Mesenchymal stem cell (in vitro differentiated cells and primary cell): ENCODE data around the gene E2F6. TPM values are rescaled to one million over a fixed set of nuclear protein-coding genes. Genes with fewer than 3 reads are reported as not detected.
A peak's percentile ranks its signal among the peaks of the same experiment; 100 is the strongest.

Experiments used
- DNase-seq: peaks from one replicate; pipeline ENCODE4 v3.0.0-alpha.2; 2013
- H2AFZ ChIP-seq: one replicate; pipeline ENCODE4 v1.6.1; 2013; ENCODE audit warnings: low read depth, mild to moderate bottlenecking, control low read depth, inconsistent platforms, low read length, moderate library complexity
- H2AK5ac ChIP-seq: 2 replicates; pipeline ENCODE4 v1.6.1; 2013; ENCODE audit warnings: low read length, moderate library complexity, mild to moderate bottlenecking, inconsistent platforms; ENCODE audit not compliant: severe bottlenecking
- H2BK120ac ChIP-seq: one replicate; pipeline ENCODE4 v1.6.1; 2013; ENCODE audit warnings: low read depth, mild to moderate bottlenecking, inconsistent platforms, low read length, moderate library complexity
- H2BK12ac ChIP-seq, 2 experiments: one replicate each; pipeline ENCODE4 v1.6.1; 2013; ENCODE audit warnings: inconsistent platforms in 2 of 2, low read length in 2 of 2, mild to moderate bottlenecking in 2 of 2, moderate library complexity in 2 of 2, control low read depth in 1 of 2
- H2BK15ac ChIP-seq: one replicate; pipeline ENCODE4 v1.6.1; 2013; ENCODE audit warnings: mild to moderate bottlenecking, low read depth, inconsistent platforms; ENCODE audit not compliant: poor library complexity, severe bottlenecking
- H2BK5ac ChIP-seq: 2 replicates; pipeline ENCODE4 v1.6.1; 2013; ENCODE audit warnings: low read depth, mild to moderate bottlenecking, low read length, control low read depth, inconsistent platforms; ENCODE audit not compliant: poor library complexity, severe bottlenecking
- H3K14ac ChIP-seq, 2 experiments: one replicate each; pipeline ENCODE4 v1.6.1; 2013; ENCODE audit warnings: inconsistent platforms in 2 of 2, low read length in 2 of 2, control low read depth in 1 of 2, mild to moderate bottlenecking in 1 of 2, moderate library complexity in 1 of 2
- H3K18ac ChIP-seq, 2 experiments: one replicate each; pipeline ENCODE4 v1.6.1; 2013; ENCODE audit warnings: inconsistent platforms in 2 of 2, low read length in 2 of 2, control low read depth in 1 of 2, low read depth in 1 of 2, mild to moderate bottlenecking in 1 of 2
- H3K23ac ChIP-seq, 2 experiments: one replicate each; pipeline ENCODE4 v1.6.1; 2013; ENCODE audit warnings: inconsistent platforms in 2 of 2, low read length in 2 of 2, mild to moderate bottlenecking in 2 of 2, moderate library complexity in 2 of 2, control low read depth in 1 of 2
- H3K27ac ChIP-seq: 2 replicates; pipeline ENCODE4 v1.5.1; 2013; ENCODE audit warnings: mild to moderate bottlenecking, moderate library complexity, low read length, control low read depth, inconsistent platforms; ENCODE audit not compliant: poor library complexity, severe bottlenecking
- H3K27me3 ChIP-seq, 2 experiments: 2 replicates each; pipeline versions ENCODE4 v1.6.1 to v1.7.0; 2013; ENCODE audit warnings: low read length in 2 of 2, mild to moderate bottlenecking in 2 of 2, moderate library complexity in 2 of 2, control low read depth in 1 of 2, inconsistent platforms in 1 of 2; ENCODE audit not compliant: control insufficient read depth in 1 of 2, insufficient read depth in 1 of 2
- H3K36me3 ChIP-seq, 2 experiments: 2 replicates each; pipeline versions ENCODE4 v1.6.1 to v1.7.0; 2013; ENCODE audit warnings: low read length in 2 of 2, control low read depth in 1 of 2, inconsistent platforms in 1 of 2, low read depth in 1 of 2, mild to moderate bottlenecking in 1 of 2; ENCODE audit not compliant: insufficient read depth in 2 of 2, control insufficient read depth in 1 of 2
- H3K4ac ChIP-seq, 2 experiments: one replicate each; pipeline ENCODE4 v1.6.1; 2013; ENCODE audit warnings: inconsistent platforms in 2 of 2, low read length in 2 of 2, mild to moderate bottlenecking in 2 of 2, moderate library complexity in 2 of 2, control low read depth in 1 of 2, low read depth in 1 of 2
- H3K4me1 ChIP-seq: 2 replicates; pipeline ENCODE4 v1.6.1; 2013; ENCODE audit warnings: low read depth, low read length, control low read depth; ENCODE audit not compliant: control insufficient read depth, insufficient read depth
- H3K4me2 ChIP-seq: 2 replicates; pipeline ENCODE4 v1.6.1; 2013; ENCODE audit warnings: low read length, mild to moderate bottlenecking, inconsistent platforms; ENCODE audit not compliant: poor library complexity, severe bottlenecking
- H3K4me3 ChIP-seq, 2 experiments: 2 replicates each; pipeline versions ENCODE4 v1.5.1 to v1.7.0; 2013; ENCODE audit warnings: low read length in 2 of 2, mild to moderate bottlenecking in 2 of 2, control low read depth in 1 of 2, low read depth in 1 of 2; ENCODE audit not compliant: insufficient read depth in 1 of 2
- H3K79me1 ChIP-seq: replicated peaks from 2 replicates; pipeline ENCODE4 v1.6.1; 2013; ENCODE audit warnings: mild to moderate bottlenecking, control low read depth, low read length, inconsistent platforms; ENCODE audit not compliant: poor library complexity, severe bottlenecking
- H3K9ac ChIP-seq: 2 replicates; pipeline ENCODE4 v1.7.0; 2013; ENCODE audit warnings: mild to moderate bottlenecking, low read length, moderate library complexity
- H3K9me3 ChIP-seq: 2 replicates; pipeline ENCODE4 v1.7.0; 2013; ENCODE audit warnings: mild to moderate bottlenecking, low read length; ENCODE audit not compliant: control insufficient read depth
- H4K8ac ChIP-seq: one replicate; pipeline ENCODE4 v1.6.1; 2013; ENCODE audit warnings: inconsistent platforms, mild to moderate bottlenecking, low read length, moderate library complexity
- H4K91ac ChIP-seq: one replicate; pipeline ENCODE4 v1.6.1; 2013; ENCODE audit warnings: mild to moderate bottlenecking, low read length, inconsistent platforms
- WGBS: methylation state at CpG from one replicate; pipeline ENCODE4 v1.1.7; 2013; ENCODE audit warnings: mixed read lengths; 5-methylcytosine and 5-hydroxymethylcytosine counted together
- polyA plus RNA-seq, 2 experiments: library from polyadenylated mRNA; stranded (reverse); fragments of 200-250 nt; gene quantifications; one replicate each; pipeline ENCODE4 v1.2.3, GENCODE V29; 2013

The E2F6 gene, protein sequence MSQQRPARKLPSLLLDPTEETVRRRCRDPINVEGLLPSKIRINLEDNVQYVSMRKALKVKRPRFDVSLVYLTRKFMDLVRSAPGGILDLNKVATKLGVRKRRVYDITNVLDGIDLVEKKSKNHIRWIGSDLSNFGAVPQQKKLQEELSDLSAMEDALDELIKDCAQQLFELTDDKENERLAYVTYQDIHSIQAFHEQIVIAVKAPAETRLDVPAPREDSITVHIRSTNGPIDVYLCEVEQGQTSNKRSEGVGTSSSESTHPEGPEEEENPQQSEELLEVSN
- polyA plus RNA-seq (2013, experiment 1 of 2), result 11.7 TPM
- 12.0 TPM for polyA plus RNA-seq (2013, experiment 2 of 2)

DNA sequence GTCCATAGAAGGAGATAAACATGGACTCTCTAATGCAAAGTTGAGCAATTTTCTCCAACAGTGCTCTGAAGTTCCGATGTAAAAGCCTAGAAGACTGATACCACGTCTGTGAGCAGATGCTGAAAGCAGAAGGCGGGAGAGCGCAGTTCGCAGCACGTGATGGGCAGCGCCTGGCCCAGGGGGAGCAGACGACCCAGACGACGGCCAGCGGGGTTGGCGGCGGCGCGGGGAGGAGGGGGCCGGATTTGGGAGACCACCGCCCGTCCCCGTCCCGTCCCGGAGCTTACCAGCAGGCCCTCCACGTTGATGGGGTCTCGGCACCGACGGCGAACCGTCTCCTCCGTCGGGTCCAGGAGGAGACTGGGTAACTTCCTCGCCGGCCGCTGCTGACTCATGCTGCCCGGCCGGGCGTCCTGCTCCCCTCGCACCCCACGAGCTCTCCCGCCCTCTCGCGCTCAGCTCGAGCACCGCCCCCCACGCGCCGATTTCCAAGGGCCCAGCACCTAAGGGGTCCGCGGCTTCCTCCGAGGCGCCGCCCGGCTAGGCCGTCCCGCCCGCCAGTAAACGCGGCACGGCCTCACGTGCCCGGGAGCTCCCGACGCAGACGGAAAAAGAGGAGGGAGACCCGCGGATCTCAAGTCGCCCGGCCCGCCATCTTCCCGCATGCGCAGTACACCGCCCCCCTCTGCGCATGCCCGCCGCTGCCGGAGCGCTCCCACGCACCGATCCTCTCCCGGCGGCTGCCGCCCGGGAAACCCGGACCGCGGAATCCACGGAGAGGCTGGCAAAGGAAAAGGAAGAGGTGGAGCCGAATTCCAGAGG is at the start of gene E2F6:
TSS of gene E2F6 (minus strand) at position 677 of the 822 bp plus-strand sequence. CDS start at position 395, 282 bp downstream.
- peak within 1 kb of the TSS; percentile 99 for H4K8ac ChIP-seq
- peak within 1 kb of the TSS; percentile 47 for H3K27ac ChIP-seq
- under 1% methylated on average over 76 of the region's 86 CpGs for WGBS
- H3K9me3 ChIP-seq, result no peaks in the 10 kb centered on the region
- H3K79me1 ChIP-seq, result peaks cover 3% of the 10 kb centered on the region
- H2BK5ac ChIP-seq, result peak within 1 kb of the TSS; percentile 11
- H2BK12ac ChIP-seq, result peak within 1 kb of the TSS in 1 of 2 experiments; percentile 83
- DNase-seq, result peak; percentile 93
- no peak within 1 kb of the TSS for H2AK5ac ChIP-seq
- peak within 1 kb of the TSS in 1 of 2 experiments; percentile 77 for H3K14ac ChIP-seq
- H3K4me2 ChIP-seq, result peak within 1 kb of the TSS; percentile 75
- H2BK15ac ChIP-seq, result no peak within 1 kb of the TSS
- peak within 1 kb of the TSS; percentile 96 for H4K91ac ChIP-seq
- H3K36me3 ChIP-seq, result peaks cover 6 to 18% of the 10 kb centered on the region in 2 experiments
- H3K4me1 ChIP-seq, result peaks cover 10% of the 10 kb centered on the region
- peak within 1 kb of the TSS; percentile 65 for H2AFZ ChIP-seq
- H3K4ac ChIP-seq, result peak within 1 kb of the TSS; percentile 93 to 95
- H2BK120ac ChIP-seq, result peak within 1 kb of the TSS; percentile 93
- H3K23ac ChIP-seq, result peak within 1 kb of the TSS in 1 of 2 experiments; percentile 90
- peaks cover 0 to 7% of the 10 kb centered on the region in 2 experiments for H3K27me3 ChIP-seq
- H3K4me3 ChIP-seq, result peak within 1 kb of the TSS; percentile 90 to 93
- peak within 1 kb of the TSS; percentile 46 to 96 for H3K18ac ChIP-seq
- H3K9ac ChIP-seq, result peak within 1 kb of the TSS; percentile 91

- H3K9ac ChIP-seq, result no peak overlapping the region
- no peaks in the 10 kb centered on the region for H3K36me3 ChIP-seq
- no peak overlapping the region for H2AK5ac ChIP-seq
- no peak overlapping the region for H4K8ac ChIP-seq
- no peak for DNase-seq
- H3K14ac ChIP-seq, result no peak overlapping the region
- H3K18ac ChIP-seq, result no peak overlapping the region
- H2BK120ac ChIP-seq, result no peak overlapping the region
- no peak overlapping the region for H3K4me3 ChIP-seq
- H2BK5ac ChIP-seq, result no peak overlapping the region
- H3K4me1 ChIP-seq, result no peaks in the 10 kb centered on the region
- H3K9me3 ChIP-seq, result no peaks in the 10 kb centered on the region
- no peak overlapping the region for H3K23ac ChIP-seq
- H3K4me2 ChIP-seq, result no peak overlapping the region
- H3K27ac ChIP-seq, result no peak overlapping the region
- peaks cover 44 to 48% of the 10 kb centered on the region in 2 experiments for H3K27me3 ChIP-seq
- H2BK15ac ChIP-seq, result no peak overlapping the region
- no peak overlapping the region for H4K91ac ChIP-seq
- WGBS, result 55% methylated on average over 5 of the region's 6 CpGs
- no peak overlapping the region for H2BK12ac ChIP-seq
- no peak overlapping the region for H2AFZ ChIP-seq
- H3K4ac ChIP-seq, result no peak overlapping the region
- H3K79me1 ChIP-seq, result no peaks in the 10 kb centered on the region
Observed at GRCh38 chr2:11515490-11515981, 49.6 kb upstream of the E2F6 start.

DNA sequence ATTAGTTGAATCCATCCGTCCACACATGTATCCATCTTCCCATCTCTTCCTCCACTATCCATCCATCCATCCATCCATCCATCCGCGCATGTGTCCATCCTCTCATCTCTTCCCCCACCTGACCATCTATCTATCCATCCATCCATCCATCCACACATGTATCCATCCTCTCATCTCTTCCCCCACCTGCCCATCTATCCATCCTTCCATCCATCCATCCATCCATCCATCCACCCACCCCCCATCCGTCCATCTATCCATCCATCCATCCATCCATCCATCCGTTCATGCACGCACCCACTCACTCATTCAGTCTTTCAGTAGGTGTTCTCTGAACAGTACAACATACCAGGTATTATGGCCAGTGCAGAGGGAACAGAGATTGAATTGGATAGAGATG is 48.9 kb upstream of the E2F6 start:
- WGBS, result 92% methylated on average over 6 of the region's 6 CpGs
- Histone ChIP-seq H3K27ac (no peak overlapping the region), H3K9ac (no peak overlapping the region), H3K23ac (no peak overlapping the region), H3K36me3 (no peaks in the 10 kb centered on the region), H3K9me3 (no peaks in the 10 kb centered on the region), H3K4me1 (no peaks in the 10 kb centered on the region), H2AFZ (no peak overlapping the region), H3K27me3 (peaks cover 44 to 48% of the 10 kb centered on the region in 2 experiments), H3K79me1 (no peaks in the 10 kb centered on the region), H2BK120ac (no peak overlapping the region), H4K8ac (no peak overlapping the region), H3K14ac (no peak overlapping the region), H3K18ac (no peak overlapping the region), H2BK5ac (no peak overlapping the region), H3K4ac (no peak overlapping the region), H3K4me2 (no peak overlapping the region), H2AK5ac (no peak overlapping the region), H4K91ac (no peak overlapping the region), H3K4me3 (no peak overlapping the region), H2BK12ac (no peak overlapping the region), H2BK15ac (no peak overlapping the region)
- DNase-seq, result no peak
